Non-pigmented ciliary epithelial cell (primary cell): Measurements from ENCODE around the gene MC1R.

Experiments used
- DNase-seq: peaks from one replicate; pipeline ENCODE4 v3.0.0-alpha.2; 2010; ENCODE audit warnings: low read depth

The MC1R gene

DNA sequence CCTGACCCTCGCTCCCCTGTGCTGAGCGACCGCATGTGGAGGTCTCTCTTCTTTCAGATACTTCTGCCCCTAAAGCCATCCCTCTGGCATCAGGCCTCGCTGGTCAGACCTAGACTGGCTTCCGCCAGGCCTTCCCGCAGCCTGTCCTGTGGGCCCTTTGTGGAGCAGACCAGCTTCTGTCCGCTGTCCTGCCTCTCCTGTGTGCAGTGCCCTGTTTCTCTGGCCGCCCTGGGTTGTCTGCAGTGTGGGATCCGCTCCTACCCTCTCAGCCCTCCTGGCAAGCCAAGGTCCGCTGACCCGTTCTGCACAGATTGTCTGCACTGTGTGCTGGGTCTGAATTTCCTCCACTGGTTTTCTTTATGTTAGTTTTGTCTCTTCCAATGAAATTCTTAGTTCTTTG is 21.5 kb upstream of the MC1R start:
- DNase-seq, result no peak

GRCh38 chr16:89898201-89898967 is 20.3 kb upstream of the MC1R start:
- no peak for DNase-seq

DNA sequence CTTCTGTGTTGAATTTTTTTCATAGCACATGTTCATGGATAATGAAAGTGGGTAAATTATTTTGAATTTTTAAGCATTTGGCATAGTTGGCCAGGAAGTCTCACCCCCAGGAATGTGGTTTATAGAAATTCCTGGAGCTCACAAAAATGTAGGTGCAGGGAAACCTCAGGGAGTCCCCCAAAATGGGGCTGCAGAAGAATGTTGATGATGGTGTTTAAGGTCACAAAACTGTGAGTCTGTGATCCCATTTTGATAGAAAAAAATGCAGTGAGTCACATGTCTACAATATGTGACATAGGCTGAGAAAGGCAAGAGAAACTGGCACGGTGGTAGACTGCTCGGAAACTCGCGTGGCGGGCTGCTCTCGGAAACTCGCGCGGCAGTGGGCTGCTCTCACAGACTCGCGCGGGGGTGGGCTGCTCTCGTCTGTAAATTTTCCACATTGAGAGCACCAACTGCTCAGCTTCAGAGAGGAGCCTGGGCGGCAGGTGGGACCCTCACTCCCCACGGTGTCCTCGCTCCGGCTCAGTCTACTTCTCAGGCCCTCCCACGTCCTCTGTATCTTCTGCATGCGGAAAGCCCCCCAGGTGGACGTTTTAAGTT is 18.7 kb upstream of the MC1R start:
- no peak for DNase-seq

DNA sequence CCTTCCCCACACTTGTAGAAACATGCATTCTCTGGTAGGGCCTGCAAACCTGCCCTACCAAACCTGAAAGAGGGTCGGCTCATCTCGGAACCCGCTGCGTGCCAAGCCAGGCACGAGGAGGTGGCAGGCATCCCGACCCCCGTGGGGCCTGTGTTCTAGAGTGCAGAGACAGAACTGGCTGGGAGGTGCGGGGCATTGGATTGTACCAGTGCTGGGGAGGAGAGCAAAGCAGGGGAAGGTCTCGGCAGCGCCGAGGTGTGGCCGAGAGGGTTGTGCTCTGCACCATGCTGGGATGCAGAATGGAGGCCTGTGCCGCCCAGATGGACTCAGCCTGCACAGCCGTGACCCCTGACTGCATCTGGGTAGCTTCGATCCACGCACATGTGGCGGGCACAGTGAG is 17.8 kb upstream of the MC1R start:
- DNase-seq, result no peak

DNA sequence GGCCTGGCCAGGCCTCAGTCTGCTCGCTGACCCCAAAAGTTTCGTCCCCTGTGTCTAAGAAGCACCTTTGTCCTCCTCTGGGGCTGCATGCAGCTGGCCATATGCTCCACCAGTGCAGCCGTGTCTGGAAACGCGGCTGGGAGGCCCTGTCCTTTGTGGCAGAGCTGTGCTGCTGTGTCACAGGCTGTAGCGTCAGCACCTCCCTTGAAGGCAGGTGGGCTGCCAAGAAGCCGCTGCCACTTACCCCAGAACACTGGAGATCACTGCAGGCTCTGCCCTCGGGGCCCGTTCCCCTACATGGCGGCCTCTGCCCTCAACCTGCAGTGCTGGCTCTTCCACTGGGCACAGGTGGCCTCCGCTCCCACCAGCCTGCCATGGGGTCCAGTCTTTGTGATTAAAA is 15.7 kb upstream of the MC1R start:
- DNase-seq, result no peak

GRCh38 chr16:89903908-89904515 is 14.7 kb upstream of the MC1R start:
- no peak for DNase-seq

GRCh38 chr16:89904606-89905510 is 13.8 kb upstream of the MC1R start:
- DNase-seq, result no peak

GRCh38 chr16:89905511-89906139 is 13.0 kb upstream of the MC1R start:
- no peak for DNase-seq

GRCh38 chr16:89906140-89907025 is 12.3 kb upstream of the MC1R start:
- DNase-seq, result no peak

GRCh38 chr16:89907055-89907814 is 11.4 kb upstream of the MC1R start:
- DNase-seq, result no peak

- DNase-seq, result no peak
These were observed 10.4 kb upstream of the MC1R start for GRCh38 chr16:89908236-89908635.

GRCh38 chr16:89909777-89910716 is 8.6 kb upstream of the MC1R start:
- DNase-seq, result no peak

GRCh38 chr16:89910717-89911354 is 7.8 kb upstream of the MC1R start:
- no peak for DNase-seq

DNA sequence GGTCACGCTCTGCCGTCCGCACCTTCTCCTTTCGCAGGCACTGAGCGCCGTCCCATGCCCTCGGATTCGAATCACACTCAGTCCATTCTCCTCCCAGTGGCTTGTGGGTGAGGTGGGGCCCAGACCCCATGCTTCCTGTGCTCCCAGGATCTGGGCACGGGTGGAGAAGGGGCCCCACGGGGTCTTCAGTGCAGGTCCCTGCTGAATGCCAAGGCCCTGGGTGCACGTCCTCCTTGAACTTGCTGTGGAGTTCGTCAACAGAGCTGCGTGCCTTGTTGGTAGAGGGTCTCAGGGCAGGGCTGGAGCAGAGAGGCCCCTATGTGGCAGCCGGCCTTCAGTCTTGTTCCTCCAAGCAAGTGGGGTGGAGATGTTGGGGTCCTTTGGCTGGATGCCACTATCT is 7.3 kb upstream of the MC1R start:
- no peak for DNase-seq

DNA sequence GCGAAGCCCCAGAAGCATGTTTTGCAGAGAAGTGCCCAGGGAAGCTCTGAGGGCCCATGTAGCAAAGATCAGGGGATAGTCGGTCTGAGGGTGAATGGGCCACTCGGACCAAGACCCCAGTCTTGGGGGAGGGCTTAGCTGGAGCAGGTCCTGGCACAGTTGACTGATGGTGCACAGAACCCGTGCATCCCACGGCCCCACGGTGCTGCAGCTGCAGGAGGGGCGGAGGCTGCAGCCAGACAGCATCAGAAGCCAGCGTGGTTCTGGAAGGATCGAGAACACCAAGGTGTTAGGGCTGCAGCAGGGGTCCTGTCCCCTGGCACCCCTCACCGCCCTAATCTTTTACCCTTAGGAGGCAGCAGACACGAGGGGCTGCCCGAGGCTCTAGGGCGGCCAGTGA is 6.5 kb upstream of the MC1R start:
- no peak for DNase-seq

GRCh38 chr16:89912627-89913026 is 6.0 kb upstream of the MC1R start:
- no peak for DNase-seq

GRCh38 chr16:89913408-89914387 is 5.0 kb upstream of the MC1R start:
- no peak for DNase-seq
